GM19099 (cell line): ENCODE data around the gene LMF1.
A peak's percentile ranks its signal among the peaks of the same experiment; 100 is the strongest.

Experiments
- POLR2A ChIP-seq: IDR thresholded peaks from 3 replicates; pipeline ENCODE4 v1.6.1; 2011; ENCODE audit warnings: low read depth; ENCODE audit not compliant: insufficient read length; ENCODE audit errors: extremely low read depth

LMF1 gene

GRCh38 chr16:970766-971581 is at the start of gene LMF1:
Gene LMF1 (minus strand): TSS chr16:970984. CDS start chr16:970980, 4 bp downstream.
- peak; percentile 89 for TF ChIP-seq POLR2A

- no peak for TF ChIP-seq POLR2A
Observed at GRCh38 chr16:1020091-1020399, 49.3 kb upstream of the LMF1 start.

- no peak for TF ChIP-seq POLR2A
Observed at GRCh38 chr16:1019231-1020090, 48.7 kb upstream of the LMF1 start.

GRCh38 chr16:1018447-1019198 is 47.8 kb upstream of the LMF1 start:
- TF ChIP-seq POLR2A: no peak

- no peak for TF ChIP-seq POLR2A
Observed at GRCh38 chr16:1014771-1015495, 44.1 kb upstream of the LMF1 start.

- no peak for TF ChIP-seq POLR2A
Observed at GRCh38 chr16:1014221-1014620, 43.4 kb upstream of the LMF1 start.

GRCh38 chr16:1013593-1013900 is 42.8 kb upstream of the LMF1 start:
- no peak for TF ChIP-seq POLR2A

GRCh38 chr16:1012722-1013592 is 42.2 kb upstream of the LMF1 start:
- no peak for TF ChIP-seq POLR2A

- no peak for TF ChIP-seq POLR2A
Observed at GRCh38 chr16:1012135-1012534, 41.4 kb upstream of the LMF1 start.

- TF ChIP-seq POLR2A: no peak
Observed at GRCh38 chr16:1011316-1012082, 40.7 kb upstream of the LMF1 start.

- TF ChIP-seq POLR2A: no peak
Observed at GRCh38 chr16:1010815-1011214, 40.0 kb upstream of the LMF1 start.

- TF ChIP-seq POLR2A: no peak
Observed at GRCh38 chr16:1010251-1010650, 39.5 kb upstream of the LMF1 start.

GRCh38 chr16:1009358-1010150 is 38.8 kb upstream of the LMF1 start:
- no peak for TF ChIP-seq POLR2A

- TF ChIP-seq POLR2A: no peak
Observed at GRCh38 chr16:1008085-1008484, 37.3 kb upstream of the LMF1 start.
